Stimulated activated memory B cell treated with anti-CD40 and anti-IgM and Interleukin-4, amounts not matched to agents 10 μg/mL and 1 μg/mL and 100 μg/mL, for 72 hours (primary cell): Measurements from ENCODE around the gene GMNC.

ENCODE experiments used
- ATAC-seq: fragments of 150-1000 bp; cut with Tn5 transposase; 2 replicates; pipeline ENCODE4 v1.10.0; 2021
- H3K27ac Mint-ChIP-seq: one replicate; pipeline ENCODE4 v1.8.0; 2022; ENCODE audit warnings: mild to moderate bottlenecking, mixed read lengths
- H3K27me3 Mint-ChIP-seq: one replicate; pipeline ENCODE4 v1.8.0; 2022; ENCODE audit warnings: mixed read lengths
- H3K36me3 Mint-ChIP-seq: one replicate; pipeline ENCODE4 v1.8.0; 2022; ENCODE audit warnings: mixed read lengths
- H3K4me1 Mint-ChIP-seq: one replicate; pipeline ENCODE4 v1.8.0; 2022; ENCODE audit warnings: mixed read lengths
- H3K4me3 Mint-ChIP-seq: one replicate; pipeline ENCODE4 v1.8.0; 2022; ENCODE audit warnings: mild to moderate bottlenecking, moderate library complexity, mixed read lengths
- H3K9me3 Mint-ChIP-seq: one replicate; pipeline ENCODE4 v1.8.0; 2022; ENCODE audit warnings: mixed read lengths

GMNC gene

GRCh38 chr3:190865419-190865818 is 2.9 kb upstream of the GMNC start:
- no peak for ATAC-seq
- H3K27me3 Mint-ChIP-seq, result peaks cover 27% of the 10 kb centered on the region
- no peaks in the 10 kb centered on the region for H3K36me3 Mint-ChIP-seq

GRCh38 chr3:190864002-190864401 is 1.5 kb upstream of the GMNC start:
- Mint-ChIP-seq H3K36me3 (no peaks in the 10 kb centered on the region), H3K27me3 (peaks cover 27% of the 10 kb centered on the region), H3K4me1 (peaks cover 7% of the 10 kb centered on the region), H3K4me3 (no peak overlapping the region), H3K9me3 (no peaks in the 10 kb centered on the region), H3K27ac (no peak overlapping the region)
- no peak for ATAC-seq

More at GRCh38 chr3:190865419-190865818, 2.9 kb upstream of the GMNC start:
- H3K4me3 Mint-ChIP-seq, result no peak overlapping the region
- H3K27ac Mint-ChIP-seq, result no peak overlapping the region
- no peaks in the 10 kb centered on the region for H3K9me3 Mint-ChIP-seq
- peaks cover 7% of the 10 kb centered on the region for H3K4me1 Mint-ChIP-seq

GRCh38 chr3:190863119-190863465 is 598 bp upstream of the GMNC start:
- Mint-ChIP-seq H3K9me3 (no peaks in the 10 kb centered on the region), H3K4me1 (peaks cover 7% of the 10 kb centered on the region), H3K27me3 (peaks cover 27% of the 10 kb centered on the region), H3K36me3 (no peaks in the 10 kb centered on the region), H3K4me3 (peak overlapping the region; percentile 40), H3K27ac (no peak overlapping the region)
- no peak for ATAC-seq

- Mint-ChIP-seq H3K27ac (no peak overlapping the region), H3K4me1 (peaks cover 7% of the 10 kb centered on the region), H3K4me3 (no peak overlapping the region), H3K27me3 (peaks cover 27% of the 10 kb centered on the region), H3K36me3 (no peaks in the 10 kb centered on the region), H3K9me3 (no peaks in the 10 kb centered on the region)
- ATAC-seq, result no peak
Measured at GRCh38 chr3:190860521-190860920, 2.0 kb downstream of the GMNC start.

GRCh38 chr3:190855151-190855550 is 7.3 kb downstream of the GMNC start:
- Mint-ChIP-seq H3K27me3 (peaks cover 2% of the 10 kb centered on the region), H3K27ac (no peak overlapping the region), H3K36me3 (no peaks in the 10 kb centered on the region), H3K9me3 (no peaks in the 10 kb centered on the region), H3K4me1 (no peaks in the 10 kb centered on the region), H3K4me3 (no peak overlapping the region)
- no peak for ATAC-seq

- no peak overlapping the region for H3K27ac Mint-ChIP-seq
- H3K4me3 Mint-ChIP-seq, result no peak overlapping the region
- H3K27me3 Mint-ChIP-seq, result no peaks in the 10 kb centered on the region
- H3K9me3 Mint-ChIP-seq, result no peaks in the 10 kb centered on the region
- no peaks in the 10 kb centered on the region for H3K36me3 Mint-ChIP-seq
- no peak for ATAC-seq
- no peaks in the 10 kb centered on the region for H3K4me1 Mint-ChIP-seq
Measured at GRCh38 chr3:190854062-190854461, 8.4 kb downstream of the GMNC start.

GRCh38 chr3:190853464-190853863 is 9.0 kb downstream of the GMNC start:
- Mint-ChIP-seq H3K27ac (no peak overlapping the region), H3K36me3 (no peaks in the 10 kb centered on the region), H3K4me3 (no peak overlapping the region), H3K27me3 (no peaks in the 10 kb centered on the region), H3K4me1 (no peaks in the 10 kb centered on the region), H3K9me3 (no peaks in the 10 kb centered on the region)
- no peak for ATAC-seq

- Mint-ChIP-seq H3K9me3 (no peaks in the 10 kb centered on the region), H3K4me1 (no peaks in the 10 kb centered on the region), H3K27ac (no peak overlapping the region), H3K27me3 (peaks cover 5% of the 10 kb centered on the region), H3K36me3 (no peaks in the 10 kb centered on the region), H3K4me3 (no peak overlapping the region)
- ATAC-seq, result no peak
Measured at GRCh38 chr3:190849607-190850006, 12.9 kb downstream of the GMNC start.

GRCh38 chr3:190848870-190849269 is 13.6 kb downstream of the GMNC start:
- H3K4me3 Mint-ChIP-seq, result no peak overlapping the region
- peaks cover 5% of the 10 kb centered on the region for H3K27me3 Mint-ChIP-seq
- ATAC-seq, result no peak
- H3K27ac Mint-ChIP-seq, result no peak overlapping the region
- H3K9me3 Mint-ChIP-seq, result no peaks in the 10 kb centered on the region
- no peaks in the 10 kb centered on the region for H3K36me3 Mint-ChIP-seq
- H3K4me1 Mint-ChIP-seq, result no peaks in the 10 kb centered on the region

- Mint-ChIP-seq H3K4me3 (no peak overlapping the region), H3K27me3 (peaks cover 5% of the 10 kb centered on the region), H3K4me1 (no peaks in the 10 kb centered on the region)
Measured at GRCh38 chr3:190847436-190847835, 15.1 kb downstream of the GMNC start.

GRCh38 chr3:190840146-190840545 is 22.3 kb downstream of the GMNC start:
- ATAC-seq, result no peak
- Mint-ChIP-seq H3K4me1 (no peaks in the 10 kb centered on the region), H3K27me3 (no peaks in the 10 kb centered on the region), H3K27ac (no peak overlapping the region), H3K9me3 (no peaks in the 10 kb centered on the region), H3K4me3 (no peak overlapping the region), H3K36me3 (no peaks in the 10 kb centered on the region)

More at GRCh38 chr3:190847436-190847835, 15.1 kb downstream of the GMNC start:
- Mint-ChIP-seq H3K9me3 (no peaks in the 10 kb centered on the region), H3K27ac (no peak overlapping the region), H3K36me3 (no peaks in the 10 kb centered on the region)
- ATAC-seq, result no peak

- ATAC-seq, result peak; percentile 50
- Mint-ChIP-seq H3K4me1 (no peaks in the 10 kb centered on the region), H3K9me3 (no peaks in the 10 kb centered on the region), H3K36me3 (no peaks in the 10 kb centered on the region), H3K27me3 (peaks cover 16% of the 10 kb centered on the region), H3K4me3 (no peak overlapping the region), H3K27ac (no peak overlapping the region)
Measured at GRCh38 chr3:190831225-190831624, 31.3 kb downstream of the GMNC start.

GRCh38 chr3:190830031-190830430 is 32.5 kb downstream of the GMNC start:
- Mint-ChIP-seq H3K36me3 (no peaks in the 10 kb centered on the region), H3K4me1 (no peaks in the 10 kb centered on the region), H3K9me3 (no peaks in the 10 kb centered on the region), H3K27ac (no peak overlapping the region), H3K27me3 (peaks cover 16% of the 10 kb centered on the region), H3K4me3 (no peak overlapping the region)
- no peak for ATAC-seq

GRCh38 chr3:190826018-190826417 is 36.5 kb downstream of the GMNC start:
- Mint-ChIP-seq H3K4me3 (no peak overlapping the region), H3K4me1 (no peaks in the 10 kb centered on the region), H3K36me3 (no peaks in the 10 kb centered on the region), H3K27ac (no peak overlapping the region), H3K27me3 (peaks cover 6% of the 10 kb centered on the region), H3K9me3 (no peaks in the 10 kb centered on the region)
- ATAC-seq, result no peak

- Mint-ChIP-seq H3K27me3 (peaks cover 1% of the 10 kb centered on the region), H3K27ac (no peak overlapping the region), H3K4me1 (no peaks in the 10 kb centered on the region), H3K9me3 (no peaks in the 10 kb centered on the region), H3K4me3 (no peak overlapping the region), H3K36me3 (no peaks in the 10 kb centered on the region)
- no peak for ATAC-seq
Measured at GRCh38 chr3:190825386-190826016, 37.0 kb downstream of the GMNC start.

- Mint-ChIP-seq H3K4me1 (no peaks in the 10 kb centered on the region), H3K27me3 (peaks cover 10% of the 10 kb centered on the region), H3K4me3 (no peak overlapping the region), H3K36me3 (no peaks in the 10 kb centered on the region), H3K9me3 (peaks cover under 1% of the 10 kb centered on the region), H3K27ac (no peak overlapping the region)
- no peak for ATAC-seq
Measured at GRCh38 chr3:190811775-190812480, 50.6 kb downstream of the GMNC start.
